ENCODE results near the gene COL5A1.

The COL5A1 gene

DNA sequence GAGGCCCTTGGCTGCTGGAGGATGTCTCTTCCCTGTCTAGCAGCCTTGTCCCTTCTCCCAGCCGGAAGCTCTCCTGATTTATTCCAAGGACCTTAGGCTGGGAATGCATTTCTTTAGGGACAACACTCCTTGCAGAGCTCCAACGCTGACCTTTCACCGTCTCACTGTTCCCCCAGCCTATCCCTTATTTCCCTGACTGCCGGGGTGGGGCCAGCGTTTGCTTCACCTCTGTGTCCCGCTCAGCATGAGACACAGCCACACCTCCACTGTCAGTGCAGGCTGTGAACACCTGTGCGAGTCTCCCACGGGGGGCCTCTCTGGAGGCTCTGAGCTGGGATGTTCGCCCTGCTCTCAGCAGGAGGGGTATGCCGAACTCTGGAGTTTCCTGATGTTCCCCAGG lies 132.8 kb downstream of the COL5A1 start:
- no peak for DNase-seq

DNA sequence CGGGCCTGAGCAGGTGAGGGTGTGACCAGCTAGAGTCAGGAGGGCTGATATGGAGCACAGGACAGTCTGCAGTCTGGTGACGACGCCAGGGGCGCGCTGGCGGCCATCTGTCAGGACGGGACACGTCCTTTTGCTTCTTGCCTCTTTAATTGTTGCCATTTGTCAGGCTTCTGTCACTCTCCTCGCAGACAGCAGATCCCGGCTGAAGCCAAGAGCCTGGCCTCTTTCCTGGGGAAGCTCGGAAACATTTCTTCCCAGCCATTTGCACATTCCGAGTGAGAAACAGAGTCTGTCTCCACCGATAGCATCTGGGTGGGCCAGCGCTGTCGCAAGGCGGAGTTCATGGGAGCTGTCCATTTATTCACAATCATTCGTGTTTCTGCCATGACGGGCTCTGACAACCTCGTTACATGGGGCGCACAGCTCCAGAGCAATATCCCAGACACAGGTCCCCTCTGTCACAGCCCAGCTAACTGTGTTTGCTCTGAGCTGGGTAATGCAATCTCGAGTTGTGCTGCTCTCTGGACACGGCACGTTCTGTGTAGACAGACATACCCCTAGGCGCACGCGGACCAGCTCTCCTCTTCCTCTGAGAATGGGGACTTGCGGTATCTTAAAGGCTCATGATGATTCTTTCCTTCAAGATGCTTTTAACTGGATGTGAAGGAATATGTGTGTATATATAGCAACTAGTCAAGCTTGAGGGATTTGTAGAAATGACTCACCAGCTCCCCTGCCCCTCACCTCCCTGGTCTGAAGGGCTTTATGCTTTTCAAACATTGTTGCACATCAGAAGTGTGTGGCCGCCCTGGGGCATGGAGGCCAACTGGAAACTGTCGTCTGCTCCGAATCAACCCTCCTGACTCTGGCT lies 133.7 kb downstream of the COL5A1 start:
- DNase-seq: no peak

DNA sequence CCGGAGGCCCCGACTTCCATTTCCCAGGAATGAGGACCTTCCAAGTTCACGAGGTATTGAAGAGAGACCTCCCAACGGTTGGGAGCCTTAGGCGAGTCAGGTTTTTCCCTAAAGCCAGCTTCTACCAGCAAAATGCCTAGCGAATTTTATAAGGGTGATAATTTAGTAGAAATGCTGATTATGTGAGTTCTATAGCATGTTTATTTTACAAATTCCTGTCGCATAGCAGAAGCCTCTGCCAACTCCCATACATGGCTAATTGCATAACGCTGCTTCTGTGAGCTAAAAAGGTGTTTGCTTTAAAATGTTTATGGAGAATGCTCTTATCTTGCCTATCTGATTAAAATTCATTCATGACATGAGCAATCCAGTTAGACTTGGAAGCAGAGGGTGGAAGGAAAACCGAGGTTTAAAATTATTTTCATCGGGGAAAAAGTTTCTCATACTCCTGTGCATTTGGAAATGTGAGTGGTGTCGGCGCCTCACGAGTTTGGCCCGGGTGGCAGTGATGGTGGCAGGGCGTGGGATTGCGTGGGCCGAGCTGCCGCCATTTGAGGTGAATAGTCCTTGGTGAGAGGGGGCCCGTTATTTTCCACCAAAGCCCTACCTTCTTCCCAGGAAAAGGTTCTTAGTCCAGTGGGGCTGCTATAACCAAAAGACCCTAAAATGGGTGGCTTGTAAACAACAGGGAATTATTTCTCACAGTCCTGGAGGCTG lies 134.6 kb downstream of the COL5A1 start:
- no peak for DNase-seq

DNA sequence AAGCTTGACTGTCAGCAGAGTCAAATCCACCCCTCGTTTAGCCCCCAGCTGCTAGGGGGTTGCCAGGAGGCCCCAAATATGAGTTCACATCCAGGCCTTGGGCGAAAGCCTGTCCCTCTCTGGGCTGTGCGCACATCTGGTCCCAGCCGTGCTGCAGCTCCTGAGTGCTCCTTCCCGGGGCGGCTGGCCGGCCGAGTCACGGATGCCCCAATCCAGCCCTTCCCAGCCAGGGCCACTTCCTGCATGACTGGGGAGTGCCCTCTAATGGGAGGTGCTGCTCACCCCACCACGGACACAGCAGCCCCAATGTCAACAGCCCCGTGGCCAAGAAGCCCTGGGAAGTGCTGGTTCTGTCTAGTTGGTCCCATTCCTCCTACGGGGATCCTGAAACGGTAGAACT lies 135.6 kb downstream of the COL5A1 start:
- no peak for DNase-seq

DNA sequence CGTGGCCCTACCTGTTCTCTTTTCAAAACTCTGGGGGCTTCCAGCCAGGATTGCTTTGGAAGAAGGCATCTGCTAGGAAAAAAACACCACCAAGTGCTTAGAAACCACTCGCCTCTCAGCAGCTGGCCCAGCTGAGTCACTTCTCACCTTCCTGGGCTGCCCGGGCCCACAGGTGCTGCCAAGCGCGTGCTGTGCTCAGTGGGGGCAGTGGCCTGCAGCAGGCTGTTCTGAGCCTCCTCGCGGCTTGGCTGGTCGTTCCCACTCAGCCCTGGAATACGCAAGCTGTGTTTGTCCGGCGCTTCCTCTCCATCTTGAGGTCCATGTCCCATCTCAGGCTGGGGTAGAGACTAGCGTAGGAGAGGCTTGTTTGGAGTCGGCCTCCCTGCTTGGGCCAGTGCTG lies 136.6 kb downstream of the COL5A1 start:
- DNase-seq: no peak

DNA sequence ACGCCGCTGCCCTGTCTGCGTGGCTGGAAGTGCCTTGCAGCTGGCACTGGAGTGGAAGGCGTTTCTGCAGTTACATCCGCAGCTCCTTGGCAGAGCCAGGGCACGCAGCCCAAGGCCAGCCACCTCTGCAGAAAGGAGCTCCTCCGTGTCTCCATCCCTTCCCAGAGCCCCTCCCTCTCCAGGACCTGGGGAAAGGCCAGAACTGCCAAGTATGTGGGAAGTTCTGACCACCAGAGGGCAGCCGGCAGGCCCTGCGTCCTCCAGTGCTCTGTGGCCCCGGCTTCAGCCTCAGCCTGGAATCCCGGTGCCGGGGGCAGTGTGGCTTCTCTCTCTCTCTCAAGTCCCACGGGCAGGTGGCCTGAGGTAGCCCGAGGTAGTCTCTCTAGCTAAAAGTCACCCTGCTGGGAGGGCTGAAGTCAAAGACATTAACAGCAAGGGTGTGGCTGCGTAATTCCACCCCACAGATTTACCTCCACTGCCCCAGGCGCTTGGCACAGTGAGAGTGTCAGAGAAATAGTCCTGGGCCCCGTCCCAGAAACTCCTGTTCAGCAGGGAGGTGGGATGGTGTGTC lies 137.3 kb downstream of the COL5A1 start:
- peak; percentile 20 to 71 for DNase-seq

DNA sequence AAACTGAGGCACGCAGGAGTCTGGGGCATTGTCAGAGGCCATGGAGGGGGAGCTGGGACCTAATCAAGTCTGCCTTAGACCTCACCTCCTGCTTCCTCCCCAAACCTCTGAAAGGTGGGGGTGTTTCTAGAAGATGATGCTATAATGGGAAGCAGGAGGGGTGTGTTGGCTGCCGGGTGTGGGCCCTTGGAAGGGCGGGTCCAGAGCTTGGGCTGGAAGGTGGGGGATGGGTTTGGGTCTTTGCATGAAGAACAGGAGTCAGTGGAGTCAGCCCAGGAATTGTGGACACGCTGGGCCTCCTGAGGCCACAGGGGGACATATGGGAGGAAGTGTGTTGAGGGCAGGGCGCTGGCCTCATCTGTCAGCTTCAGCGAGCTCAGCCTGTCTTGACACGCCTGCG lies 138.0 kb downstream of the COL5A1 start:
- DNase-seq: no peak

DNA sequence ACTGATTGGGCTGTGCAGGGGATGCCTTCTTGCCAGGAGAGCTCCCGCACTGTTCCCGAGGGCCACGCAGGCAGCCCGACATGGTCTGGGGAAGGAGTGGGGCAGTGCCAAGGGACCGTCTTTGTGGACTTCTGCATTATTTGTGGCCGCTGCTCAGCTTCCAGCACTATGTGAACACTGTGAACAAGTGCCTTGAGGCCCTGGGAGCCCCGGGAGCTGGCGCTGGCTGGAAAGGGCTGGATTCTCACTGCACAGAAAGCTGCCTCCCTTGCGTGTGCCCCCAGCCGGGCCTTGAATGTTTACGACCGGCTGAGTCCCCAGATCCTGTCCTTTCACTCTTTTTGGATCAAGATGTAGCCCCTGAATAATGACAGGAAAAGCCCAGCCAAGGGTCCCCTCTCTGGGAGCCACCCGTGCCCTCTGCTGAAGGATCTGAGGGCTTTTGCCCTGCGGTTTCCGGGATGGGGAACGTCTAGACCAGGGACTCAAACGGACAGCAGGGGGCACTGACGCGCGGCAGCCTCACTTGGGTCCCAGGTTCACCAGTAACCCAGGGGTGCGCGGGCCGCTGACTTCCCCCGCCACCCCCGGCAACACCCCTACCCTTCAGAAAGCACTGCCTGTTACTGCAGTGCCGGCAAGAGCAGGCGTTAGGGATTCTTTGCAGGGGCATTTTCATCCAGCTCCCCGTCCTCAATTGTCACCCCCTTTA lies 140.1 kb downstream of the COL5A1 start:
- DNase-seq: peak in 1 of 2 experiments; percentile 59

DNA sequence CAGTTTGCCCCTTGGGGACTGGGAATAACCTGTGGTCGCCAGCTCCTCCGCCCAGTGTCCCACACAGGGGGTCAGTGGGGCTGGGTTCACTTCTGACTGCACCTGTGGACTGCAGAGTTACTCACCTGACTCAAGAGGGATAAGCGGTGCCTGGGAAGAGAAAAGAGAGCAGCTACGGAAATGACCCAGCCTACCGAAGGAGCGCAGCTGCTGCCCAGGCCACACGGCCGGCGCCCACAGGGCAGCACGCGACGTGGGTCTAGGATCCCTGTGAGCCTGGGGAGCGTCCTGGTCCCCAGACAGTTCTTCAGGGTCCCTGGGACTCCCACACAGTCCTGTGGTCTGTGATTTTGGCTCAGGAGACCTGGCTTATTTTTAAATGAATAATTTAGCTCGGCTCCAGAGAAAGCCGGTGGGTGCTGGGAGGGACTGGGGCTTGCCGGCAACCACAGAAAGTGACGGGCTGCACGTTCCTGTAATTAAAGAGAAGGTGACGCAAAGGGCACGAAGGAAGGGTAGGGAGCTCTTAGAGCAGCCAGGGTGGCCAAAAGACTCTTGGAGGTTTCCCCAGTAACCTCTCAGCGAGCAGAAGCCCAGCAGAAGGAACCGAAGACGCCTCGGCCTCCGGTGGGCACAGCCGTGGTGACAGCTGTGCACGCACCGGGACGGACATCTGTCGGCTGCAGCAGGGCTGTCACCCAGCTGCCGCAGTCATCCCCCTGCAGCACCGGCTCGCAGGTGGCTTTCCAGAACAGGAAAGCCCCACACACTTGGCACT lies 141.5 kb downstream of the COL5A1 start:
- DNase-seq: no peak

DNA sequence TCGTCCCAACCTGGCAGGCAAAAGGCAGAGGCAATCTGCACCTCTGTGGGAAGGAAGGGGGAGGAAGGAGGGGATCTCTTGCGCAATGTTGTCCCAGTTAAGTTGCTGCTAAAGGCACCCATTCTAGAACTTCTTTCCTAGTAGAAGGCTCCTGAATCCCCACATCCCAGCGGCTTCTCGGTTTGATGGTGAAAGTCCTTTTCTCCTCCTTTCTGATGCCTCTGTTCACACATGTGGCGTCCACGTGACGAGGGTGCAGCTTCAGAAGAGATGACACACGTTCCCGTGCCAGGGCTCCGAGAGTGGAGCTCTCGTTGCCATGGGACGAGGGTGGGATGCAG lies 142.1 kb downstream of the COL5A1 start:
- no peak for DNase-seq

DNA sequence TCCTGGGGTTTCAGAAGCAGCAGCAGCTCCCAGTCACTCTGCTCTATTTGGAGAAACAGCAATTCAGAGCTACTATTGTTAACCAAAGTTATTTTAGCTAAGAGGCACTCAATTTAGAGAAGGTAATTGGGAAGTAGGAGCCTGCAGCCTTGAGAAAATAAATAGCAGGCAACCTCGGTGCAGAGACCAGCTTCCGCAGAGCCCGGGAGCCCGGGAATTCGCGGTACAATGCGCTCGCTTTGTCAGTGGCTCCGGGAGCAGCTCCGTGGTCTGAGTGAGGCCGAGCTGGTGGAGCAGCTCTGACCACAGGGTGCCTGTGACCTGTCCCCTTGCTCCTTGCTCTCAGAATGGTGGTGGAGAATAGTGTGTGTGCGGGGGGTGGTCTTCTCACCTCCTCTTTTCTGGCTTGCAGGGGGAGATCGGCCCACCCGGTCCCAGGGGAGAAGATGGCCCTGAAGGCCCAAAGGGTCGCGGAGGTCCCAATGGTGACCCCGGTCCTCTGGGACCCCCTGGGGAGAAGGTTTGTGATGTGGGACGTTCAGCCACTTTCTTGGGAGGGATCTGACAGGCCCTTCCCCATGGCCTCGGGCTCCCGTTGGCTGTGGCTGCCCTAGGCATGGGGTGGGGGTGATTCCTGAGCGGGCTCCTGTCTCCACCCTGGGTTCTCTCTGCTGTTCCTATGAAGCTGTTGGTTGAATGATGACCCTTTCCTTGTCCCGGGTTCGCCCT lies 143.1 kb downstream of the COL5A1 start:
- no peak for DNase-seq

DNA sequence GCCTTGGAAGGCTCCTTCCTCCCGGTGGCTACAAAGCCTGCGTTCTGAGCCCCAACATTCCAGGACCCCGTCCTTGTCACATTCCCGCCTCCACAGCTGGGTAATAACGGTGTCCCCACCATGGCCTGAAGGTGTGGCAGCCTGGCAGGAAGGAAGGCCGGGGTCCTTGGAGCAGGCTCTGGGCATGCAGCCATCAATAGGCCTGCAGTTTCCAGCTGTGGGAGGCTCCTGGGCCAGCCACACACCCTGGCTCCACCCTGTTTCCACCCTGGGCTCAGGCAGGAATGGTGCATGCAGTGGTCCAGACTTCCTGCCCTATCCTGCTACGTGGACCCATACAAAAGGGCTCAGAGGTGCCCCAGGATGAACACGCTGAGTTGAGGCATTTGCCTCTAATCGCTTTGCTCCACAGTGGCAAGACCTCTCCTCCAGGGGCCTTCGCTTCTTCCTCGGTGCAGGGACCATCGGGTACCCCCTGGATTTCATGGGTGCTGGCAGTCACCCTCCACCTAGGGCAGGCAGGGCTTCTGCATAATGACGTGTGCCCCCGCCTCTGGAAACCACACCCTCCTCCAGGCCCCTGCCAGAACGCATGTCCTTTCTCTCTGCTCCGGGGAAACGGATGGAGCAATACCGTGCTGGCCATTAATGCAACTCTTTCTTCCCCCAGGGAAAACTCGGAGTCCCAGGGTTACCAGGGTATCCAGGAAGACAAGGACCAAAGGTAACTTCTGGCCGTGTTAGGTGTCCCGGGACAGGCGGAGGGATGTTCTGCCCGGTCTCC lies 143.9 kb downstream of the COL5A1 start:
- no peak for DNase-seq

DNA sequence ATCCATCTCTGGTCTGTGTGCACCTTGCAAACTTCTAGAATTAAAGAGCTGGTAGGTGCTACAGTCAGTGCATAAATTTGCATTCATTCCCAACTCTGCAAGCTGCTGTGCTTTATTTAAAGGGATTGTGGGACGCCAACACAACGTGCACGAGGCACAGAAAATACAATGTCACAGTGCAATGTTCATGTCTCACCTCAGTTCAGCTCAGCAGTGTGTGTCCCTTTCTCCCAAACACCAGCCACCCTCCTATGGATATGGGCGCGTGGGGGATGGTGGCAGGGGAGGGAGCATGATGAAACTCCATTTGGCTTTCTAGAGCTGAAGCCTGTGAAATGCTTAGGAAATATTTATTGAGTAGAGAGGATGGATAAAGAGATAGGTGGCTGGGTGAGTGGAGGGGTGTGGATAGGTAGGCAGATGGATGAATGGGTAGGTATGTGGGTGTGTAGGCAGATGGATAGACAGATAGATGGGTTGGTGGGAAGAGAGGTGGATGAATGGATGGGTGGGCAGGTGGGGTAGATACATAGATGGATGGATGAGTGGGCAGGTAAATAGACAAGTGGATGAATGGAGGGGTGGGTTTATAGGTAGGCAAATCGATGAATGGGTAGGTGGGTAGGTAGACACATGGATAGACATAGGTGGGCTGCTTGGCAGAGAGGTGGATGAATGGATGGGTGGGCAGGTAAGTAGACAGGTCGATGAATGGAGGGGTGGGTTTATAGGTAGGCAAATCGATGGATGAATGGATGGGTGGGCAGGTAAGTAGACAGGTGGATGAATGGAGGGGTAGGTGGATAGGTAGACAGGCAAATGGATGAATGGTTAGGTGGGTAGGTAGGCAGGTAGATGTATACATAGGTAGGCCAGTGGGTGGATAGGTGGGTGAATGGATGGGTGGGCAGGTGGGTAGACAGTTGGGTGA lies 146.3 kb downstream of the COL5A1 start:
- DNase-seq: no peak

DNA sequence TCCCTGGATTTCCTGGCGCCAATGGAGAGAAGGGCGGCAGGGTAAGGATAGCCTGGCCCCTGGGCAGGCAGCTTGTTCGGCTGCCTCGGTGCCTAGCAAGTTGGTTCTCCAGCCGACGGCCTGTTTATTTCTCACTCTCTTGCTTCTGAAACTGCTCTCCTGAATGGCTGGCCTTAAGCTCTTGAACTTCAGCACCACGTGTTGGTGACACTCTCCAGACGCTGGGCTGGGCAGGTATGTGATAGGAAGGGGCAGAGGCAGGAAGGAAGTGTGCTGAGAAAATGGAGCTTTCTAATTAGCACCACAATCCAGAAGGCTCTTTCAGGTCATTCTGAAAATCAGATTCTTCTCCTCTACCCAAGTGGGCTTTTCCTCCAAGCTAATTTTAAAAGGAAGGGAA lies 147.6 kb downstream of the COL5A1 start:
- no peak for DNase-seq

DNA sequence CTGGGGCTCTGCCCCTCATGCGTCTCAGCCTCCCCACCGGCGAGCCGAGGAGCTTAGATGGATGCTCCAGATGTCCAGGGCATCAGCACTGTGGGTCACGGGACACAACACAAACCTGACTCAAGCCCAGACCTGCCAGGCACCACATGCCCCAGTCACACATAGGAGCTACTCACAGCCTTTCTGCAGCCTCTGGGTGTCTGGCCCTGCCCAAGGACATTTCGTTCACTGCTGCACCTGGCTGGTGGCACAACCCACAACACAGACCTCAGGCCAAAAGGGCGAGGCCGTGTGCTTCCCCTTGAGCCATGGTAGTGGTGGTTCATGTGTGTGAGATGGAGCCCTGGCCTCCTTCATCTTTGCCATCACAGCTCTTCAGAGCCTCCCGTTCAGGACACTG lies 149.4 kb downstream of the COL5A1 start:
- DNase-seq: no peak

DNA sequence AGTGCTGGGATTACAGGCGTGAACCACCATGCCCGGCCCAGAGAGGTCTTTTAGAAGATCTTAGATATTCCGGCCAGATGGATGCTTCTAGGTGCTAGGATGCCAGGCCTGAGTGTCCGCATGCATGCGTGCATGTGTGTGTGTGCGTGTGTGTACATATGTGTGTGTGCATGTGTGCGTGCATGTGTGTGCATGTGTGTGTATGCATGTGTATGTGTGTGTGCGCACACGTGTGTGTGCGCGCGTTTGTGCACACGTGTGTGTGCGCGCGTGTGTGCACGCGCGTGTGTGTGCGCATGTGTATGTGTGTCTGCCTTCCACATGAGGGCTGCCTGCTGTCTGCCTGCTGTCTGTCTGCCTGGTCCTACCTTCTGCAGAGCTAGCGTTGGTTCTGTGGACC lies 151.0 kb downstream of the COL5A1 start:
- DNase-seq: no peak

DNA sequence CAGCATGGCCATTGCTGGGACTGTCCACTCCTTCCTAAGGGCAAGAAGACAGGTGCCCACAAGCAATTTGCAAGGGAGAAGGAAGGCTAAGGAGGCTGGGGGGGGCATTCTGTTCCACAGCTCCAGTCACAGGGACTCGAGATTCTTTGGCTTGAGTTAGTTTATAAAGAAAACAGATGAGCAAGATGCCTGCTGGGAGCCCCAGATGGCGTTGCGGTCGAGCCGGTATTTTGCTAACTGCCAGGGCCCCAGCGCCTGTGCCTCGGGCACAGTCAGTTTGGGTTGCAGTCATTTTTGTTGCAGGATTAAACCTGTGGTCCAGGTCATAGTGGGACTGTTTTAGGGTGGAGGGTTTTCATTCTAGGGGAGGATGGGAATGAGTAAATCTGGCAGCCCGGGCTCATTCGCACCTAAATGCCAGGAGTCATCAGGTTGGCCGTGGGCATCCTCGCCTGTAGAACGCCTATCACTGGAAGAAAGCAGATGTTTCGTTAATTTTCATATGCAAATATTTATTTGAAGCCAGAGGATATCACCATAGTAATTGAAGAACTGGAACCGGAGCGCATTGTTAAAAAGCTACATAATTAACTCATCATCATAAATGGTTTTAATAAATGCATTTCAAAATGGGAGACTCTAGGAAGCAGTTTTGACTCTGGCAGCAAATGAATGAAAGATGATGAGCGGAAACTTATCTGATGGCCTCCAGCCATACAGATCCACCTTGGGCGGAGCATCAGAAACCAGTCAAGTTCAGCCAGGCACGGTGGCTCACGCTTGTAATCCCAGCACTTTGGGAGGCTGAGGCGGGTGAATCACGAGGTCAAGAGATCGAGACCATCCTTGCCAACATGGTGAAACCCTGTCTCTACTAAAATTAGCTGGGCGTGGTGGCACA lies 151.9 kb downstream of the COL5A1 start:
- DNase-seq: peak; percentile 84 to 85

DNA sequence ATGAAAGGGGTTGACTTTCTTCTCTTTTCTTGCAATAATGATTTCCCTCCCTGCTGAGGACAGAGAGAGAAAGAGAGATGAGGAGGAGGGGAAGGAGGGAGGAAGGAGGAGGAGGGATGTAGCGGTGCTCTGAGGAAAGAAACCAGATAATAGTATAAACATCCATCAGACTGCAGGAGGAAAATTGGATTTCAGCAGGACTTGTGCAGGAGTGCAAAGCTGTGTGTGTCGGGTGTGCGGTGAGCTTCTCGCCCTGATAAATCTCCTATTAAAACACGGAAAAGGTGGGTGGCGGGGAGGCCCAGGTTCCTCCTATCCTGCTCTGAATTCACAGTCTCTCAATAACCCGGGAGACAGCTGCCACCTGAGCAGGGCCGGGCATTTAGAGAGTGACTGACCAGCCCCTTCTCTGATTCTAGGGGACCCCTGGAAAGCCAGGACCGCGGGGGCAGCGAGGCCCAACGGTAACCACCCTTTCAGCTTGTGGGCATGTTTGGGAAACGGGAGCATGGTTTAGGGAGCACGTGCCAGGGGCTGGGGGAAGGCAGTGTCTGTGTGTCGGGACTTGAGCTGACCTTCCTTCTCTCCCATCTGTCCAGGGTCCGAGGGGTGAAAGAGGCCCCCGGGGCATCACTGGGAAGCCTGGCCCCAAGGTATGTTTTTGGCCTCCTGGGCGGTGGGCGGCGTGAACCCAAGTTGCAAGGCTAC lies 153.2 kb downstream of the COL5A1 start:
- DNase-seq: no peak
